CD4-positive, alpha-beta memory T cell (primary cell): Measurements from ENCODE around the gene FCN2. TPM values are rescaled to one million over a fixed set of nuclear protein-coding genes. Genes with fewer than 3 reads are reported as not detected.
A peak's percentile ranks its signal among the peaks of the same experiment; 100 is the strongest.

ENCODE experiments used
- CTCF ChIA-PET: fragments of 350-600 bp; sonication (Branson Sonifier 250); formaldehyde crosslinking; loops from one replicate; lab custom pipeline; 2021; ENCODE audit warnings: inconsistent platforms; ENCODE audit not compliant: partially characterized antibody; lab: Charles Lee
- POLR2A ChIA-PET: fragments of 350-600 bp; sonication (Branson Sonifier 250); formaldehyde crosslinking; loops from one replicate; lab custom pipeline; 2021; ENCODE audit not compliant: partially characterized antibody; lab: Charles Lee
- DNase-seq, 5 donors: peaks; one replicate each; pipeline versions ENCODE4 v3.0.0 to v3.0.0-alpha.2; 2020 to 2022; ENCODE audit warnings: mixed read lengths in 1 of 5
- H3K27ac ChIP-seq: one replicate; pipeline ENCODE4 v1.7.0; 2013; ENCODE audit warnings: low read depth, low read length
- H3K27me3 ChIP-seq: 2 replicates; pipeline ENCODE4 v1.7.0; 2013; ENCODE audit warnings: mild to moderate bottlenecking, low read length, moderate library complexity; ENCODE audit not compliant: insufficient read depth
- H3K36me3 ChIP-seq: 2 replicates; pipeline ENCODE4 v1.7.0; 2013; ENCODE audit warnings: mild to moderate bottlenecking, low read length, moderate library complexity; ENCODE audit not compliant: insufficient read depth
- H3K4me1 ChIP-seq: 2 replicates; pipeline ENCODE4 v1.7.0; 2013; ENCODE audit warnings: mild to moderate bottlenecking, low read length, moderate library complexity; ENCODE audit not compliant: insufficient read depth
- H3K4me3 ChIP-seq, 2 donors: one replicate each; pipeline ENCODE4 v1.7.0; 2013; ENCODE audit warnings: low read length in 2 of 2, mild to moderate bottlenecking in 1 of 2
- H3K9me3 ChIP-seq, 2 donors: one replicate each; pipeline ENCODE4 v1.7.0; 2013; ENCODE audit warnings: low read length in 2 of 2, control low read depth in 1 of 2; ENCODE audit not compliant: control insufficient read depth in 1 of 2
- H3K27ac Mint-ChIP-seq, 7 donors: one replicate each; pipeline ENCODE4 v1.8.0; 2020 to 2021; ENCODE audit warnings: mixed read lengths in 7 of 7, mild to moderate bottlenecking in 6 of 7, inconsistent platforms in 3 of 7, moderate library complexity in 3 of 7
- H3K27me3 Mint-ChIP-seq, 2 donors: one replicate each; pipeline ENCODE4 v1.8.0; 2020 to 2021; ENCODE audit warnings: mixed read lengths in 2 of 2
- H3K36me3 Mint-ChIP-seq, 2 donors: one replicate each; pipeline ENCODE4 v1.8.0; 2020 to 2021; ENCODE audit warnings: mixed read lengths in 2 of 2, inconsistent platforms in 1 of 2, mild to moderate bottlenecking in 1 of 2
- H3K4me1 Mint-ChIP-seq, 4 donors: one replicate each; pipeline ENCODE4 v1.8.0; 2020 to 2021; ENCODE audit warnings: mixed read lengths in 4 of 4, mild to moderate bottlenecking in 1 of 4
- H3K4me3 Mint-ChIP-seq, 8 donors: one replicate each; pipeline ENCODE4 v1.8.0; 2020 to 2021; ENCODE audit warnings: mixed read lengths in 8 of 8, mild to moderate bottlenecking in 7 of 8, moderate library complexity in 6 of 8, inconsistent platforms in 3 of 8
- H3K9me3 Mint-ChIP-seq, 8 donors: one replicate each; pipeline ENCODE4 v1.8.0; 2020 to 2021; ENCODE audit warnings: mixed read lengths in 8 of 8, mild to moderate bottlenecking in 5 of 8, inconsistent platforms in 3 of 8, moderate library complexity in 1 of 8
- intact Hi-C: fragments of 100-400 bp; cut with micrococcal nuclease; formaldehyde crosslinking; loops from one replicate; pipeline ENCODE4 v1.15.1; 2023
- polyA plus RNA-seq, 2 donors: library from polyadenylated mRNA; unstranded; fragments of 300-500 nt; fragmentation: Illumina TruSeq; gene quantifications; one replicate each; pipeline ENCODE4 v1.2.3, GENCODE V29; 2021
- total RNA-seq, 2 experiments: library from RNA; stranded (reverse); gene quantifications; one replicate each; pipeline ENCODE4 v1.2.3, GENCODE V29; 2021

Gene FCN2
- total RNA-seq (not detected), polyA plus RNA-seq (not detected)

DNA sequence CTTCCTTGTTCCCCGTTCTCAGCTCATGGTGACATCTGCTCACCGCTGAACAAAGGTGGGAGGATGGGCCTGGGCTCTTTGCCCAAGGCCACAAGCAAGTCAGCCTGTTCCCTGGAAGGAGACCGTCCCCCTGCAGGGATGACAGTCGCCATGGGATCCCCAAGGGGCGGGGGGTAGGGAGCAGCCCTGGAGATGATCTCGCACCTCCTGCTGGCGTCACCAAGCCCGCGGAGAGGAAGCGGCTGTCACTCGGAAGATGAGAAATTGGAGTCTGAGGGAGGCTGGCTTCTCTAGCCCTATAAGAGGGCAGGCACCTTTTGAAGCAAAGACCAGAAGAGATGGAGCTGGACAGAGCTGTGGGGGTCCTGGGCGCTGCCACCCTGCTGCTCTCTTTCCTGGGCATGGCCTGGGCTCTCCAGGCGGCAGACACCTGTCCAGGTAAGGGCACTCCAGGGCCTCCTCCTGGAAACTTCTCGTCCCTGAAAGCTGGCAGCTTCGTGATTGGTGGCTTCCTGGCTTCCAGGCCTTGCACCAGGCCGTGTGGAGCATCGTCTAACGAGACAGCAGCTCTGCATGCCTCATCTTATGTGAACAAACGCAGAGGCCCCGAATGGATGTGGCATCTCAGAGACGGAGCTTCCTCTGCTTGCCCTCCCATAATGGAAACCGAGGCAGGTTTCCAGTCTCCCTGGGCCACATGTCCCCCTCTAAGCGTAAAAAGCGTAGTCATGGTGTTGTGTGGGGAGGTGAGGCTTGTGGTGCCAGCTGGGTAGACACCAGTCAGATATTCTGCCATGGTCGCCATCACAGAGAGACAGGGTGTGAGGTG is at the start of gene FCN2:
TSS of gene FCN2 (plus strand) at position 327 of the 829 bp plus-strand sequence. CDS start at position 339, 12 bp downstream.
- H3K27me3 ChIP-seq: no peaks in the 10 kb centered on the region
- H3K9me3 ChIP-seq: no peaks in the 10 kb centered on the region
- Mint-ChIP-seq H3K36me3 (no peaks in the 10 kb centered on the region), H3K4me3 (no peak within 1 kb of the TSS), H3K4me1 (no peaks in the 10 kb centered on the region), H3K27me3 (peaks cover 0 to 3% of the 10 kb centered on the region in 2 donors), H3K27ac (peak within 1 kb of the TSS in 1 of 7 donors; percentile 48), H3K9me3 (no peaks in the 10 kb centered on the region)
- no peaks in the 10 kb centered on the region for H3K36me3 ChIP-seq
- ChIA-PET CTCF (no interaction called here), POLR2A (no interaction called here)
- intact Hi-C loops: no loop called here
- no peak within 1 kb of the TSS for H3K4me3 ChIP-seq
- H3K27ac ChIP-seq: no peak within 1 kb of the TSS
- H3K4me1 ChIP-seq: no peaks in the 10 kb centered on the region
- no peak for DNase-seq

DNA sequence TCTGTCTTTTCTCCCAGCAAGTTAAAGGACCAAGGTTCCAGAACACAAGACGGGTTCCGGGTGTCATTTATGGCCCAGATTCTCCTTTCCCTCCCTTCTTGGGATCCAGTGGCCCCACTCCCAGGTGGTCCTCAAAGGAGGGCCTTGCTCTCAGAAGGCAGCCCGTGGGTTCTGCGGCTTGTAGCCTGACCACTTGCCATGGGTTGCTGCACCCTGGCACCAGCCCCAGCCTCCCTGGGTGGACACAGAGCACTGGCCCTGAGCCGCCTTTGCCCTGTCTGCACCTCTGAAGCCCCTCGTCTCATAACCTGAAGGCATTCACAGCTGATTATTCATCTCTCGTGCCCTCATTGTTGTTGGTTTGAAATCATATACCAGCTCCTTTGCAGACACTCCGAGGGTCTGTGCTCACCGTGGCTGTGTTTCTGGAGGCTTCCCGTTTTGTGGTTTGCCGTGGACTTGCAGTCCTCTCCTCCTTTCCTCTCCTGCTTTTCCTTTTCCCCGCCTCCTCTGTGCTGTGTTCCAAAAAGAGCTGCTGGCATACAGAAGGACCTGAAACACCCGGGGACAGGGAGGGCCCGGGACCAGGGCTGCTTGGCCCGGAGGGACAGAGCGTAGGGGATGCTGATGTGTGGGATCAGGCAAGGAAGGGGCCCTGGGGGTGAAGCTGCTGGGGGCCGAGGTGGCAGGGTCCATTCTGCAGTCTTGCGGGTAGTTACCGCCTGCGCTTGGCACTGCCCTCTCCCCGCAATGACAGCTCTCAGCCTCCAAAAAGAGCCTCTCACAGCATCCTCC is 49.5 kb upstream of the FCN2 start:
- no peaks in the 10 kb centered on the region for H3K4me1 Mint-ChIP-seq
- CTCF ChIA-PET: no interaction called here
- H3K36me3 Mint-ChIP-seq: no peaks in the 10 kb centered on the region
- H3K4me1 ChIP-seq: no peaks in the 10 kb centered on the region
- H3K9me3 Mint-ChIP-seq: no peaks in the 10 kb centered on the region
- intact Hi-C loops: no loop called here
- no peaks in the 10 kb centered on the region for H3K27me3 Mint-ChIP-seq
- H3K4me3 Mint-ChIP-seq: no peak overlapping the region
- no peaks in the 10 kb centered on the region for H3K36me3 ChIP-seq
- H3K27me3 ChIP-seq: no peaks in the 10 kb centered on the region
- POLR2A ChIA-PET: no interaction called here
- H3K9me3 ChIP-seq: no peaks in the 10 kb centered on the region
- H3K27ac Mint-ChIP-seq: no peak overlapping the region
- no peak for DNase-seq
- no peak overlapping the region for H3K27ac ChIP-seq
- no peak overlapping the region for H3K4me3 ChIP-seq

DNA sequence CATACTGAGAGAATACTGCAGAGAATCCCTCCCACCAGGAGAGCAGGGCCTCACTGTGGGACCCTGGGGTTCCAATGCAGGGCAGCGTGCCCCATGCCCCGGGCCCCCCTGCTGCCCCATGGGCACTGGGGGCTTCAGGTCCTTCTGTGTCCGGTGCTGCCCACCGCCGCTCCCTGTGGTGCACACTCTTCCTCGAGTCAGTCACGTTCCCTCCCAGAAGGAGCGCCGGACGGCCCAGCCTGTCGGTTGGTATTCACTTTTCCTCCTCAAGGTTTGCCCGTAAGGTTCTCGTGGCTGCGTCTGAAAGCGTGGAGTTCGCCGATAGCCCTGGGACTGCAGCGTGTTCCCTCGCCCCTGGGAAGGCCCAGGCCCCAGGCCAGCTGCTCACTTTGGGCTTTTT is 48.1 kb upstream of the FCN2 start:
- Mint-ChIP-seq H3K36me3 (no peaks in the 10 kb centered on the region), H3K27ac (no peak overlapping the region), H3K9me3 (no peaks in the 10 kb centered on the region), H3K27me3 (no peaks in the 10 kb centered on the region), H3K4me1 (no peaks in the 10 kb centered on the region), H3K4me3 (no peak overlapping the region)
- DNase-seq: no peak
- Histone ChIP-seq H3K9me3 (no peaks in the 10 kb centered on the region), H3K4me1 (no peaks in the 10 kb centered on the region), H3K27me3 (no peaks in the 10 kb centered on the region), H3K36me3 (no peaks in the 10 kb centered on the region), H3K4me3 (no peak overlapping the region), H3K27ac (no peak overlapping the region)
- CTCF ChIA-PET: no interaction called here
- intact Hi-C loops: no loop called here
- POLR2A ChIA-PET: no interaction called here

DNA sequence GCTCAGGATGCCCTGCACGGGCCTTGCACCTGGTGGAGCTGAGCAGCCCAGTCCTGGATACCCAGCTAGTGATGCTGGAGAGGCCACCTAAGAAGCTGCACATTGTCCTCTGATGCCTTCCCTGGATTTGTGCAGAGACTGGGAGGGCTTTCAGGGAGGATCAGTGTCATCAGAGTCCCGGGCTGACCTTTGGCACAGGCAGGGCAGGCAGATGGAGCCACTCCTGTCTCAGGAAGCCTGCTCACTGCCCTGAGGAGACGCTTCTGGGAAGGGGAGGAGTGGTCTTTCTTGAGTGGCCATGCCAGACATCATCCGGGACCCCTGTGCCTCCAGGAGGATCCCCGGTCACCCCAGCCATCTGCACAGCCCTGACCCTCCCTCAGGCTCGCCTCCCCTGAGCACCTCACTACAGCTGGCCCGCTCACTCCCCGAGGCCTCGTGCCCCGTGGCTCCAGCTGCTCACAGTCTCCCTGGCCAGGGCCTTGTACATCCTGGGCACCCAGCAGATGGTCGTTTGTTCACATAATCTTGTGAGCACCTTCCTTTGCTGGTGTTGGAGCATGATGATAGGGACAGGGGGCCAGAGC is 47.2 kb upstream of the FCN2 start:
- Mint-ChIP-seq H3K9me3 (no peaks in the 10 kb centered on the region), H3K27ac (no peak overlapping the region), H3K4me1 (no peaks in the 10 kb centered on the region), H3K36me3 (no peaks in the 10 kb centered on the region), H3K27me3 (no peaks in the 10 kb centered on the region), H3K4me3 (no peak overlapping the region)
- intact Hi-C loops: no loop called here
- Histone ChIP-seq H3K4me1 (no peaks in the 10 kb centered on the region), H3K27ac (no peak overlapping the region), H3K36me3 (no peaks in the 10 kb centered on the region), H3K27me3 (no peaks in the 10 kb centered on the region), H3K9me3 (no peaks in the 10 kb centered on the region), H3K4me3 (no peak overlapping the region)
- CTCF ChIA-PET: no interaction called here
- DNase-seq: no peak
- POLR2A ChIA-PET: no interaction called here

DNA sequence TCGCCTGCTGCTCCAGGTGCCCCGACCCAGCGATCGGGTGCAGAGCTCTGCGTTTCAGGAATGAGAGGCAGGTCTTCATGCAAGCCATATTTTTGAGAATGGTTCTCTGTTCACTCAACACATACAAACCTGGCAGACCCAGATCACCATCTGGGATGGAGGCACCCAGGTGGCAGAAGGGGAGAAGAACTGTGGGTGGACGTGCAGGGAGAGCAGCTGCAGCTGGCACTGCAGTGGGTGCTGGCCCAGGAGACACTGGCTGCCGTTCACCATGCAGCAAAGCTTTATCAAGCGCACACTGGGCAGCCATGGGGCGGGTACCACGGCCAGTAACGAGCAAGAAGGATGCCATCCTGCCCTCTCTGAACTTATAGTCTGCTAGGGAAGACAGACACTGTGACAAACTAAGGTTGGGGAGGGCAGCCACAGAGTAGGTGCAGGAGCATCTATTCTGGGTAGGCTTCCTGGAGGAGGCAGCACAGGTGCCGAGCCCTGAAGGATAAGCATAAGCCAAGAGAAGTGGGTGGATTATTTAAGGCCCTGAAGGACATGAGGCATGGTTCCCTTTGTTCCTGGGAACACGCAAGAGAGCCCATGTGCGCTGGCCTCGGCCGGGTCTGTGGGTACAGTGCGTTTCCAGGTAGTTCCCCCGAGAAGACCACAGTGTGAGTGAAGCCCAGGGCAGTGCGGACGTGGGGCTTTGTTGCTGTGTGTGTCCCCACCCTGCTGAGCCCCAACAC is 46.2 kb upstream of the FCN2 start:
- no peaks in the 10 kb centered on the region for H3K4me1 Mint-ChIP-seq
- H3K4me3 Mint-ChIP-seq: no peak overlapping the region
- no peak overlapping the region for H3K27ac Mint-ChIP-seq
- no peaks in the 10 kb centered on the region for H3K9me3 ChIP-seq
- intact Hi-C loops: no loop called here
- H3K27me3 ChIP-seq: no peaks in the 10 kb centered on the region
- no peaks in the 10 kb centered on the region for H3K27me3 Mint-ChIP-seq
- no peaks in the 10 kb centered on the region for H3K4me1 ChIP-seq
- no peaks in the 10 kb centered on the region for H3K36me3 ChIP-seq
- H3K4me3 ChIP-seq: no peak overlapping the region
- ChIA-PET CTCF (interaction anchor here (0.5 kb wide), 1 partner anchor 35 kb away, joined by 3 read pairs; no protein-coding TSS in a partner anchor), POLR2A (no interaction called here)
- no peak overlapping the region for H3K27ac ChIP-seq
- no peaks in the 10 kb centered on the region for H3K9me3 Mint-ChIP-seq
- no peaks in the 10 kb centered on the region for H3K36me3 Mint-ChIP-seq
- no peak for DNase-seq

DNA sequence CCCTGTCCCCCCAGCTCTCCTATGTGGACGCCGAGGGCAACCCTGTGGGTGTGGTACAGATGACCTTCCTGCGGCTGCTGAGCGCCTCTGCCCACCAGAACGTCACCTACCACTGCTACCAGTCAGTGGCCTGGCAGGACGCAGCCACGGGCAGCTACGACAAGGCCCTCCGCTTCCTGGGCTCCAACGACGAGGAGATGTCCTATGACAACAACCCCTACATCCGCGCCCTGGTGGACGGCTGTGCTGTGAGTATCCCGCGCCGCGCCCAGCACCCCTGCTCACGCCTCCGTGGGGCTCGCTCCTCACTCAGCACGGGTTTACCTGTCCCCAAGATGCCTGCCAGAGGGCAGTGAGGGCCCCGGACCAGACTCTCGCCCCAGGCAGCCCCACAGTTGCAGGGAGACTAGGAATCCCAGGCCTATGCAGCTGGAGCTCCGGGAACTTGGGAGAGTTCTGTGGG is 45.6 kb upstream of the FCN2 start:
- DNase-seq: no peak
- H3K27ac Mint-ChIP-seq: no peak overlapping the region
- POLR2A ChIA-PET: no interaction called here
- no peaks in the 10 kb centered on the region for H3K4me1 Mint-ChIP-seq
- no peak overlapping the region for H3K4me3 Mint-ChIP-seq
- Histone ChIP-seq H3K4me3 (no peak overlapping the region), H3K4me1 (no peaks in the 10 kb centered on the region), H3K27me3 (no peaks in the 10 kb centered on the region), H3K27ac (no peak overlapping the region), H3K9me3 (no peaks in the 10 kb centered on the region), H3K36me3 (no peaks in the 10 kb centered on the region)
- CTCF ChIA-PET: no interaction called here
- H3K27me3 Mint-ChIP-seq: no peaks in the 10 kb centered on the region
- no peaks in the 10 kb centered on the region for H3K9me3 Mint-ChIP-seq
- intact Hi-C loops: no loop called here
- no peaks in the 10 kb centered on the region for H3K36me3 Mint-ChIP-seq

DNA sequence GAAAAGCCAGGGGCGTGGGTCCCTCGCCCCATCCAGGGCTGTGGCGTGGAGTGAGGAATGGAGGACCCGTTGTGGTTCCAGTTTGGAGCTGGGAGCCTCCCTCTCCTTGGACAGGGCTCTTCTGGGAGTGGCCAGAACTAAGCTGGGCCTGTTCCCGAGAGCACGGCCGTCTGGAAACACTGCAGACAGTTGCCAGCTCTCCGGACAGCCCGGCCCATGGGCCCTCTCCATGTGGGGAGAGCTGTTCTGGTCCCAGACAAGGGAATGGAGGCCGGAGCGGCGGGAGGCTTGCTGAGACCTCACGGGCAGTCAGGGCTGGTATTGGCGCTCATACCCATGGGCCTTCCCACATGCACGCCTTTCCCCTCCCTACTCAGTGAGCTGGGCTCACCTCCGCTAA is 45.2 kb upstream of the FCN2 start:
- H3K27me3 ChIP-seq: no peaks in the 10 kb centered on the region
- no peak overlapping the region for H3K27ac ChIP-seq
- H3K4me3 ChIP-seq: no peak overlapping the region
- H3K27ac Mint-ChIP-seq: no peak overlapping the region
- no peaks in the 10 kb centered on the region for H3K4me1 ChIP-seq
- intact Hi-C loops: no loop called here
- ChIA-PET POLR2A (no interaction called here), CTCF (no interaction called here)
- no peaks in the 10 kb centered on the region for H3K9me3 ChIP-seq
- H3K9me3 Mint-ChIP-seq: no peaks in the 10 kb centered on the region
- H3K4me3 Mint-ChIP-seq: no peak overlapping the region
- no peak for DNase-seq
- H3K36me3 ChIP-seq: no peaks in the 10 kb centered on the region
- H3K36me3 Mint-ChIP-seq: no peaks in the 10 kb centered on the region
- H3K4me1 Mint-ChIP-seq: no peaks in the 10 kb centered on the region
- no peaks in the 10 kb centered on the region for H3K27me3 Mint-ChIP-seq
